Fibroblast of the aortic adventitia (primary cell): ENCODE results near the gene NANOS2. TPM values are rescaled to one million over a fixed set of nuclear protein-coding genes. Genes with fewer than 3 reads are reported as not detected.

Source experiments
- DNase-seq: peaks from one replicate; pipeline ENCODE4 v3.0.0-alpha.2; 2010; ENCODE audit warnings: low read depth
- H3K4me3 ChIP-seq: 2 replicates; pipeline ENCODE4 v1.5.1; 2011; ENCODE audit warnings: low read depth, mild to moderate bottlenecking, control low read depth, low read length, moderate library complexity
- CTCF ChIP-seq: IDR thresholded peaks from 2 replicates; pipeline ENCODE4 v1.5.1; 2011; ENCODE audit warnings: mild to moderate bottlenecking, low read length, control low read depth, inconsistent platforms; ENCODE audit not compliant: insufficient read depth
- total RNA-seq: library from RNA; depleted of rRNA; stranded (reverse); fragments of >200 nt; gene quantifications from 2 replicates; pipeline ENCODE4 v1.2.3, GENCODE V29; 2012; ENCODE audit warnings: low replicate concordance

NANOS2 gene
- total RNA-seq, 1 donor = not detected

- no peak overlapping the region for H3K4me3 ChIP-seq
- no peak for TF ChIP-seq CTCF
- DNase-seq = no peak
Measured at GRCh38 chr19:45940515-45940805, 25.9 kb upstream of the NANOS2 start.

- DNase-seq = no peak
- no peak for TF ChIP-seq CTCF
Measured at GRCh38 chr19:45939792-45940514, 25.4 kb upstream of the NANOS2 start.

GRCh38 chr19:45938733-45939319 is 24.2 kb upstream of the NANOS2 start:
- no peak for TF ChIP-seq CTCF
- no peak for DNase-seq

More at GRCh38 chr19:45939792-45940514, 25.4 kb upstream of the NANOS2 start:
- H3K4me3 ChIP-seq = no peak overlapping the region

GRCh38 chr19:45935267-45935666 is 20.7 kb upstream of the NANOS2 start:
- no peak for TF ChIP-seq CTCF
- no peak for DNase-seq
- no peak overlapping the region for H3K4me3 ChIP-seq

More at GRCh38 chr19:45938733-45939319, 24.2 kb upstream of the NANOS2 start:
- H3K4me3 ChIP-seq = no peak overlapping the region

GRCh38 chr19:45934551-45935230 is 20.1 kb upstream of the NANOS2 start:
- no peak for DNase-seq
- TF ChIP-seq CTCF = no peak
- H3K4me3 ChIP-seq = no peak overlapping the region

- H3K4me3 ChIP-seq = no peak overlapping the region
- DNase-seq = no peak
- no peak for TF ChIP-seq CTCF
Measured at GRCh38 chr19:45933759-45934158, 19.2 kb upstream of the NANOS2 start.
